HAP-1 (cell line): ENCODE measurements around the gene CYP3A5.

Experiments
- DNase-seq, 2 experiments: peaks; one replicate each; pipeline ENCODE4 v3.0.0-alpha.2; 2016 to 2020; ENCODE audit warnings: low spot score in 2 of 2
- H3K27me3 ChIP-seq: fragments of 250-450 bp; sonication (Bioruptor Pico); 2 replicates; pipeline ENCODE4 v1.5.1; 2020; ENCODE audit warnings: low read depth, mild to moderate bottlenecking, moderate library complexity
- H3K36me3 ChIP-seq: fragments of 250-450 bp; sonication (Bioruptor Pico); replicated peaks from 2 replicates; pipeline ENCODE4 v1.5.1; 2020; ENCODE audit warnings: mild to moderate bottlenecking
- H3K4me1 ChIP-seq: fragments of 250-450 bp; sonication (Bioruptor Pico); 2 replicates; pipeline ENCODE4 v1.5.1; 2020; ENCODE audit warnings: mild to moderate bottlenecking
- H3K4me3 ChIP-seq: fragments of 250-450 bp; sonication (Bioruptor Pico); 2 replicates; pipeline ENCODE4 v1.5.1; 2020; ENCODE audit warnings: mild to moderate bottlenecking, moderate library complexity
- H3K9me3 ChIP-seq: fragments of 250-450 bp; sonication (Bioruptor Pico); 2 replicates; pipeline ENCODE4 v1.5.1; 2020; ENCODE audit warnings: mild to moderate bottlenecking, moderate library complexity
- in situ Hi-C: fragments of 300-500 bp; cut with MboI; formaldehyde crosslinking; loops from 3 replicates; pipeline ENCODE4 v1.14.3; 2020; ENCODE audit warnings: low sequenced_read_pairs, inconsistent platforms, mixed read lengths

Gene CYP3A5

DNA sequence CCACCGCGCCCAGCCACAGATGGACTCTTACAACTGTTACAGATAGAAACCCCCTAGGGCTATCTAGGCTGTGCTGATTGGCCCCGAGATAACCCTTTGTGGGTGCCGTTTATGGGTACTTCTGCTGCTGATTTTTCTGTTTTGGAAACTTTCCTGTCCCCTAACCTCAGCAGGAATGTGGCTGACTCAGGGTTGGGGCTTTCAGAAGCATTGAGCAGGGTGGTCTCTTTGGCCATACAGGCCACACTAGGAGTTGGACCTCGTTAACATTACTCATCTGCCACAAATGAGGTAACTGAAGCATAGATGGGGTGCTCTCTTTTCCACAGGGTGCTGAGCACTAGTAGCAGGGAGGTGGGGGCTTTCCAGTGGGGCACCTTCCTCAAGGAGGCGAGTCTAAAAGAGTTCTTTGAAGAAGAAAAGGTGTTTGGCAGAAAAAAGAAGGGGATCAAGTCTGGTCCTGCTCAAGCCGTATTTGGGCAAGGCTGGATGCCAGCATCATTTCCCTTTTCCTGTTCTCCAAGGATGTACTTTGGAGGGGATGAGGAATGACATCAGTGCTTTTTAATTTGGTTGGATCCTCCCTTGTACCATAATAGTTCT lies 56.6 kb downstream of the CYP3A5 start:
- H3K36me3 ChIP-seq, result peaks cover 88% of the 10 kb centered on the region
- H3K9me3 ChIP-seq, result no peaks in the 10 kb centered on the region
- no peak overlapping the region for H3K4me3 ChIP-seq
- H3K27me3 ChIP-seq, result no peaks in the 10 kb centered on the region
- H3K4me1 ChIP-seq, result no peaks in the 10 kb centered on the region
- no peak for DNase-seq
- in situ Hi-C loops, result no loop called here

DNA sequence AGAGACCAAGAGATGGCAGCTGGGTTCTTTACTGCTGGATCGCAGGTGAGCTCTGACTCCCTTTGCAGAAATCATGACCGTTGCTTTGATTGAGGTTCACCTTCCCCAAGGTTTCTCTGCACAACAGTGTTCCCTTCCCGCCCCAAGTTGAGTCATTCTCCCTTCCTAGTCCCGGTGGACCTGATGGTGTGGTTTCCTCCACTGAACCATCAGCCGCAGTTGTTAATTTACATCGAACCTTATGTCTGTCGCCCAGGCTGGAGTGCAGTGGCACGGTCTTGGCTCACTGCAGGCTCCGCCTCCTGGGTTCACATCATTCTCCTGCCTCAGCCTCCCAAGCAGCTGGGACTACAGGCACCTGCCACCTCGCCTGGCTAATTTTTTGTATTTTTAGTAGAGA lies 57.2 kb downstream of the CYP3A5 start:
- no peak for DNase-seq
- in situ Hi-C loops, result no loop called here
- Histone ChIP-seq H3K27me3 (no peaks in the 10 kb centered on the region), H3K9me3 (no peaks in the 10 kb centered on the region), H3K4me1 (peaks cover 3% of the 10 kb centered on the region), H3K4me3 (no peak overlapping the region), H3K36me3 (peaks cover 86% of the 10 kb centered on the region)

DNA sequence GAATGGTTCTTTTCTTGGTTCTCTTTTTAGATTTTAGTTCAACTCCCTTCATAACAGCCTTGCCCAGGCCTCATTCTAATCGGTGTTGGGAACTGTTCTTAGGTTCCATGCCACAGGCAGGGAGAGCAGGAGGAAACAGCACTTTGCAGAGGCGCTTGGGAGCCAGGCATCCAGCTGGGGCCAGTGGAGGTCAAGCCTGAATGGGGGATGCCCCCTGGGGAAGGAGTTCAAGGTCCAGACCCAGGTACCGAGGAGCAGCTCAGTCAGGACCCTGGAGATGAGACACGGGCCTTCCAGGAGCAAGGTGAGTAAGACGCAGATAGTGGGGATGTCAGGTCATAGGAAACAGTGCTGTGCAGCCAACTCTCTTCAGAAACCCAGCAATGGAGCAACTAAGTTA lies 58.5 kb downstream of the CYP3A5 start:
- no peaks in the 10 kb centered on the region for H3K27me3 ChIP-seq
- peaks cover 76% of the 10 kb centered on the region for H3K36me3 ChIP-seq
- peaks cover 6% of the 10 kb centered on the region for H3K4me1 ChIP-seq
- DNase-seq, result no peak
- in situ Hi-C loops, result no loop called here
- H3K9me3 ChIP-seq, result no peaks in the 10 kb centered on the region
- H3K4me3 ChIP-seq, result no peak overlapping the region

DNA sequence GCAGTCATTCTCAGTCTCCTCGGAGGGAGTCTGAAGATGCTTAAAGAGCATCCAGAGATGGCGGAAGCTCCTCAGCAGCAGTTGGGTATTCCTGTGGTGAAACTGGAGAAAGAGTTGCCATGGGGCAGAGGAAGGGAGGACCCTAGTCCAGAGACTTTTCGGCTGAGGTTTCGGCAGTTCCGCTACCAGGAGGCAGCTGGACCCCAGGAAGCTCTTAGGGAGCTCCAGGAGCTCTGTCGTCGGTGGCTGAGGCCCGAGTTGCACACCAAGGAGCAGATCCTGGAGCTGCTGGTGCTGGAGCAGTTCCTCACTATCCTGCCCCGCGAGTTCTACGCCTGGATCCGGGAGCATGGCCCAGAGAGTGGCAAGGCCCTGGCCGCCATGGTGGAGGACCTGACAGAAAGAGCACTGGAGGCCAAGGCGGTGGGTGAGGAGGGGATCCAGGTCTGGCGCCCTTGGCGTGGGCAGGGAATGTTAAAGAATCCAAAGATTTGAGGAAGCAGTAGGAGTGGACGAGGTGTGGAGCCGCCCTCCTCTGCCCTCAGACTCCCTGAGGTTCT lies 60.1 kb downstream of the CYP3A5 start:
- H3K9me3 ChIP-seq, result no peaks in the 10 kb centered on the region
- DNase-seq, result no peak
- peaks cover 60% of the 10 kb centered on the region for H3K36me3 ChIP-seq
- in situ Hi-C loops, result no loop called here
- H3K4me1 ChIP-seq, result peaks cover 6% of the 10 kb centered on the region
- H3K4me3 ChIP-seq, result no peak overlapping the region
- H3K27me3 ChIP-seq, result no peaks in the 10 kb centered on the region

DNA sequence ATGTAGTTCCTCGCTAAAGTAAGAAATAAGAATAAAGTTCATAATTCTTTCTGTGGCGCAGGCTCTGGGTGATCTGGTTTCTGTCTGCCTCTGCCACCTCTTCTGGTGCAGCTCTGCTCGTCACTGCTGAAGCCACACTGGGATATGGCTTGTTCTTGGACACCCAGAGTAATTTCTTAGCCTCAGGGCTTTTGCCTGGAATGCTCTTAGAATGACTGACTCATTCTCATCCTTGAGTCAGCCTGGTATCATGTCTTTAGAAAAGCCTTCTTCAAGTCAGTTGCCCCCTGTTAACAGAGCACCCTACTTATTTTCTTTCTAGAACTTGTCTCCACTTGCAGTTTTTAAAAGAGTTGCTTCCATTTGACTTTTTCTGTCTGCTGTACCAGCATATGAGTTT lies 61.1 kb downstream of the CYP3A5 start:
- in situ Hi-C loops, result no loop called here
- Histone ChIP-seq H3K9me3 (no peaks in the 10 kb centered on the region), H3K27me3 (peaks cover 4% of the 10 kb centered on the region; the same call in 1 of the 2 replicates), H3K36me3 (peaks cover 51% of the 10 kb centered on the region), H3K4me1 (peaks cover 6% of the 10 kb centered on the region), H3K4me3 (no peak overlapping the region)
- DNase-seq, result no peak

DNA sequence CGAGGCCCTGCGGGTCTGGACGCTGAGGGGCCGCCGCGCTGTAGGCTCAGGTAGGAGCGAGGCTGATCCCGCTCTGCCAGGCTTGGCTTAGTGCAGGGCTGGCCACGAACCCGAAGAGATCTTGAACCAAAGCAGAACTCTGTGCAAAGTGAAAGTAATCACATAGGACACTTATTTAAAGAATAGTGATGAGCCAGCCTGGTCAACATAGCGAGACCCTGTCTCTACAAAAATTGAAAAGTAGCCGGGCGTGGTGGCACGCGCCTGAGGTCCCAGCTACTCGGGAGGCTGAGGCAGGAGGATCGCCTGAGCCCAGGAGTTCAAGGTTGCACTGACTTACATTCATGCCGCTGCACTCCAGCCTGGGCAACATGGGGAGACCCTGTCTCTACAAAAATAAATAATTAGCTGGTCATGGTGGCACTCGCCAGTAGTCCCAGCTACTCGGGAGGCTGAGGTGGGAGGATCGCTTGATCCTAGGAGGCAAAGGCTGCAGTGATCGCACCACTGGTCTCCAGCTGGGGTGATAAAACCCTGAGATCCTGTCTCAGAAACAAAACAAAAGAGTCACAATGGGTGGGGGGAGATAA lies 62.5 kb downstream of the CYP3A5 start:
- H3K36me3 ChIP-seq, result peaks cover 37% of the 10 kb centered on the region
- peak overlapping the region; percentile 93 for H3K4me3 ChIP-seq
- peaks cover 6% of the 10 kb centered on the region for H3K4me1 ChIP-seq
- no peak for DNase-seq
- in situ Hi-C loops, result no loop called here
- H3K9me3 ChIP-seq, result no peaks in the 10 kb centered on the region
- H3K27me3 ChIP-seq, result peaks cover 4% of the 10 kb centered on the region; the same call in 1 of the 2 replicates

DNA sequence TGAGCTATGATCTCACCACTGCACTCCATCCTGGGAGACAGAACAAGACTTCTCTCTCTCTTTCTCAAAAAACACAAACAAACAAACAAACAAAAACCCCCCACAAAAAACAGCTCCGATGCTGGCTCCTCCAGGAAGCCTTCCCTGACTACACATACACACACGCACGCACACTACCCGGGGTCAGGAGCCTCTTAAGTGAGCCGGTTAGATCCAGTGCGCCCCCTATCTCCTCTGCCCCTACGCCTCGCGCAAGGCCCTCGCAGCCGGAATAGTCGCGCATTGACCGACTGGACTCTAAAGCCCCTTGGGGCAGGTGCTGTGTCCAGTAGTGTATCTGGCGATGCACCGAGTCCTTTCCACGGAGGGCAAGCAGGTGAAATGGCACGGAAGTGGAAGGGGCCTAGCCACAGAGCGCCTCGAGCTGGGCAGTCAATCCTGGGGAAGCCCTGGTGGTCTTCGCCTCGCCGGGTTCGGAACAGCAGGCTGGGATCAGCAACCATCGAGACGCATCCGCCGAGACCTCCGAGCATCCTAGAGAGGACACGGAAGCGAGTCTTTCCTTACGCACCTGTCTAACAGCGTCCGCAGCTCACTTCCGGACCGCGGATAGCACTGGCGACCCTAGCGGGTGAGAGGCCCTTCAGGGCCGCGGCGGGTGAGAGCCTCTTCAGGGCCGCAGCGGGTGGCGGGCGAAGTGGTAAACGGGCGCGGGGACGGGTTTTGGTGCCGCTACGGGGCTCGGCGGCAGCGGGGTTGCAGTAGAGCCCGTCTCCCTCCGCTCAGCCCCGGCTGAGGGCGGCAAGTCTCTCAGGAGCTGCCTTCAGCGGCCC lies 63.2 kb downstream of the CYP3A5 start, which contains the start of gene ZSCAN25:
Gene ZSCAN25, plus strand, starts transcription at position 588 of the 833 bp plus-strand sequence. CDS start 2,661 bp downstream, outside the sequence.
- Histone ChIP-seq H3K9me3 (no peaks in the 10 kb centered on the region), H3K36me3 (peaks cover 35% of the 10 kb centered on the region), H3K4me3 (peak within 1 kb of the TSS; percentile 93), H3K27me3 (peaks cover 4% of the 10 kb centered on the region; the same call in 1 of the 2 replicates), H3K4me1 (peaks cover 6% of the 10 kb centered on the region)
- in situ Hi-C loops, result no loop called here
- peak; percentile 82 to 94 for DNase-seq

DNA sequence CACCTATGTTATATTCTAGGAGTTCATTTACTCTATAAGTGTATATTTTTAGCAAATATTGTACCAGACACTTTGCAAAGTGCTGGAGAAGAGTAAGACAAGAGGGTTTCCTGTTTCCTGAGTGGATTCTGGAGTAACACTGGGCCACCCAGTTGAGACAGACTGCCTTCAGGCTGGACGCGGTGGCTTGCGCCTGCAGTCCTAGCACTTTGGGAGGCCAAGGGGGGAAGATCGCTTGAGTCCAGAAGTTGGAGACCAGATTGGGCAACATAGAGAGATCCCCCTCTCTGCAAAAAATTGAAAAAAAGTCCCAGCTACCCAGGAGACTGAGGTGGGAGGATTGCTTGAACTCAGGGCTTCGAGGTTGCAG lies 63.8 kb downstream of the CYP3A5 start:
- in situ Hi-C loops, result no loop called here
- DNase-seq, result no peak
- H3K36me3 ChIP-seq, result peaks cover 29% of the 10 kb centered on the region
- no peaks in the 10 kb centered on the region for H3K9me3 ChIP-seq
- peaks cover 6% of the 10 kb centered on the region for H3K4me1 ChIP-seq
- peak overlapping the region; percentile 93 for H3K4me3 ChIP-seq
- H3K27me3 ChIP-seq, result peaks cover 6% of the 10 kb centered on the region; the same call in 1 of the 2 replicates

DNA sequence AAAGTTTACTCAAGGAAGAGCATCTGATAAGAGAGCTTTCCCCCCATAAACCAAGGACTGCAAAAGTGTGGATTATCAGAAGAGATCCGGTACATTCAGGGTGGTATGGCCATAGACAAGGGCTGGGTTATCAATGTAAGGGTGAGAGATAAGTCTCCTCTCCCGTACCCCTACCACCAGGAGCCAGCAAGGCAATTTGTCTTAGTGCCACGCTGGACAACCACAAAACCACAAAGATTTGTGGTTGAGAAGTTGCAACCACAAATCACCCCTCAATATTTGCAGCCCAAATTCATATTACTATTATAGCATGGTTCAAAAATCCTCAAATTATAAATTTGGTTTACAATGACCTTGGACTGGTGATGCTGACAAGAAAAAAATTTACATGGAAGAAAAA lies 65.3 kb downstream of the CYP3A5 start:
- in situ Hi-C loops, result no loop called here
- Histone ChIP-seq H3K4me3 (no peak overlapping the region), H3K9me3 (no peaks in the 10 kb centered on the region), H3K36me3 (peaks cover 17% of the 10 kb centered on the region), H3K27me3 (peaks cover 11% of the 10 kb centered on the region; the same call in 1 of the 2 replicates), H3K4me1 (peaks cover 6% of the 10 kb centered on the region)
- no peak for DNase-seq

DNA sequence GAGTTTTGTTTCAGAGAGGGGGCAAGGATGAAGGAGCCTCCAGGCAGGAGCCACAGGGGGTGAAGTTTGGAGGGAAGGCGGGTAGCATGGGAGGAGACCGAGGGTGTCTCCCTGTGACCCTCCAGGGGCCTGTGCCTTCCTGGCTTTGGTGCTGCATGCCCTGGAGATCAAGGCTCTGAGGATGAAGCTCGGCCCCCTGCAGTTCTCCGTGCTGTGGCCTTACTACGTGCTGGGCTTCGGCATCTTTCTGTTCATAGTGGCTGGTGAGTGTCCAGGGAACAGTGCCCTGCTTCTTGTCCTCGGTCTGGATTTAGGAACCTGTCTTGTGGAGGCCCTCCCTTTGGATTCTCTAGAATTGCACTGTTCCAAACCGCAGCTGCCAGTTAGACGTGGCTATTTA lies 72.2 kb downstream of the CYP3A5 start:
- Histone ChIP-seq H3K4me1 (no peaks in the 10 kb centered on the region), H3K4me3 (no peak overlapping the region), H3K9me3 (no peaks in the 10 kb centered on the region), H3K36me3 (no peaks in the 10 kb centered on the region), H3K27me3 (peaks cover 7% of the 10 kb centered on the region; the same call in 1 of the 2 replicates)
- no peak for DNase-seq
- in situ Hi-C loops, result no loop called here

DNA sequence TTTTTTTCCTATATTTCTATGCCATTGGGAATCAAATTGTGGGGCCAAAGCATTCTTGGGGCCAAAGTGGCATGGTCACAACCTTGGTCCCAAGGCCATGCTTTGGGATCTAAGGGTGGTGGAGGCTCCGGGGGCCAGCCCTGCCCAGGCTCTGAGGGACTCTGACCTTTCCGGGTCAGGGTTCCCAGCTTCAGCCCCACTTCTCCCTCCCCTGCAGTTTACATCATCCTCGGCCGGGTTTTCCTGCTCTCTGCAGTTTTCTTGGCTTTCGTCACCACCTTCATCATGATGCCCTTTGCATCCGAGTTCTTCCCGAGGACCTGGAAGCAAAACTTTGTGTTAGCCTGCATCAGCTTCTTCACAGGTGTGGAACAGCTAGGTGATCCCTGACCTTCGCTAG lies 73.3 kb downstream of the CYP3A5 start:
- DNase-seq, result no peak
- Histone ChIP-seq H3K4me1 (no peaks in the 10 kb centered on the region), H3K27me3 (peaks cover 7% of the 10 kb centered on the region; the same call in 1 of the 2 replicates), H3K36me3 (no peaks in the 10 kb centered on the region), H3K9me3 (no peaks in the 10 kb centered on the region), H3K4me3 (no peak overlapping the region)
- in situ Hi-C loops, result no loop called here

DNA sequence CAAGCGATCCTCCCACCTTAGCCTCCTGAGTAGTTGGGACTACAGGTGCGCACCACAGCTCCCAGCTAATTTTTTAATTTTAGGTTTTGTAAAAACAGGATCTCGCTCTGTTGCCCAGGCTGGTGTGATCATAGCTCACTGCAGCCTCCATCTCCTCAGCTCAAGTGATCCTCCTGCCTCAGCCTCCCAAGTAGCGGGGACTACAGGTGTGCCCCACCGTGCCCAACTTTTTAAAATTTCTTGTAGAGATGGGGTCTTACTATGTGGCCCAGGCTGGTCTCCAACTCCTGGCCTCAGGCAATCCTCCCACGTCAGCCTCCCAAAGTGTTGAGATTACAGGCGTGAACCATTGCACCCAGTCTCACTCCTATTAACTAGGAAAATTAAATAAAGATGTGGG lies 74.3 kb downstream of the CYP3A5 start:
- H3K4me1 ChIP-seq, result no peaks in the 10 kb centered on the region
- H3K36me3 ChIP-seq, result no peaks in the 10 kb centered on the region
- no peaks in the 10 kb centered on the region for H3K9me3 ChIP-seq
- no peak for DNase-seq
- in situ Hi-C loops, result no loop called here
- H3K27me3 ChIP-seq, result peaks cover under 1% of the 10 kb centered on the region; the same call in 1 of the 2 replicates
- no peak overlapping the region for H3K4me3 ChIP-seq

DNA sequence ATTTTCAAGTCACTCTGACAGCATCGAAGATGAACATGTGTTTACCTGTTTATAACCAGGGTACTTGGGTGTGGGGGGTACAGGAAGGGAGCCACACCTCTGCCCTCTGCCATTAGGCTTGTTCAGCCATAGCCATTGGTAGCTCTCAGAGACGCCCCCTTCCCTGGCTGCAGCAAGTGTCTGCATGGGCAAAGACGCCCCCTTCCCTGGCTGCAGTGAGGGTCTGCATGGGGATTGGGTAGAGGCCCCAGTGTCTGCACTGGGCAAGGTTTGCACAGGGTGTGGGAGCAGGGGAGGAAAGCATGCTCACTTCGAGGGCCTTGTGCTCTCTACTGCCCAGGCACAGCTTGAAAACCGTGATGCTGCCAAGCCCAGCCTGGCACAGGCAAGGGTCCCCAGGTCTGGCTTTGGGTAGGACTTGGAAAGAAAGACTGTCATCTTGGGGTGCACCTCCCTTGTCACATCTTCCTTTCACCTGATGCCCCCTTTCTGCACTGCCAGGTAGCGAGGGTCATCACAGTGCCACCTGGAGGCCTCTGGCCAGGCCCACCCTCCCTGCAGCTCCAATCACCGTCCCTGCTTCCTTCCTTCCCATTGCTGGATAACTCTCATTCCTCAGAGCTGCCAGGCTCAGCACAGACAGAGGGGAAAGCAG lies 78.0 kb downstream of the CYP3A5 start:
- DNase-seq, result no peak
- H3K36me3 ChIP-seq, result no peaks in the 10 kb centered on the region
- H3K9me3 ChIP-seq, result no peaks in the 10 kb centered on the region
- no peaks in the 10 kb centered on the region for H3K4me1 ChIP-seq
- H3K4me3 ChIP-seq, result no peak overlapping the region
- H3K27me3 ChIP-seq, result no peaks in the 10 kb centered on the region
- in situ Hi-C loops, result no loop called here
